Activated T-helper 1 cell treated with anti-CD3 and anti-CD28 coated beads, Interleukin-12 subunit alpha, Interleukin-12 subunit beta, Interleukin-2, Interleukin-4 antibody, amounts not matched to agents 30 ng/mL and 10 ng/mL and 1 ng/mL, durations not matched to agents 14 hours and 24 hours and 36 hours (primary cell): ENCODE data around the gene CYBA. TPM values are rescaled to one million over a fixed set of nuclear protein-coding genes. Genes with fewer than 3 reads are reported as not detected.
A peak's percentile ranks its signal among the peaks of the same experiment; 100 is the strongest.

Experiments
- DNase-seq: peaks from one replicate; pipeline ENCODE4 v3.0.0; 2021; ENCODE audit warnings: low spot score
- H3K27ac Mint-ChIP-seq: one replicate; pipeline ENCODE4 v1.8.0; 2021; ENCODE audit warnings: mild to moderate bottlenecking, mixed read lengths
- H3K27me3 Mint-ChIP-seq: one replicate; pipeline ENCODE4 v1.8.0; 2022; ENCODE audit warnings: mild to moderate bottlenecking, moderate library complexity, mixed read lengths; ENCODE audit not compliant: insufficient read depth
- H3K36me3 Mint-ChIP-seq: one replicate; pipeline ENCODE4 v1.8.0; 2021; ENCODE audit warnings: low read depth, mixed read lengths
- H3K4me1 Mint-ChIP-seq: one replicate; pipeline ENCODE4 v1.8.0; 2021; ENCODE audit warnings: low read depth, mixed read lengths
- H3K4me3 Mint-ChIP-seq: one replicate; pipeline ENCODE4 v1.8.0; 2021; ENCODE audit warnings: mild to moderate bottlenecking, moderate library complexity, mixed read lengths
- H3K9me3 Mint-ChIP-seq: one replicate; pipeline ENCODE4 v1.8.0; 2021; ENCODE audit warnings: mixed read lengths
- intact Hi-C: fragments of 100-400 bp; cut with micrococcal nuclease; formaldehyde crosslinking; loops from one replicate; pipeline ENCODE4 v1.15.1; 2024
- total RNA-seq: library from RNA; stranded (reverse); gene quantifications from 2 replicates; pipeline ENCODE4 v1.2.3, GENCODE V29; 2022

Gene CYBA
- total RNA-seq, 1 donor from 2014 or later = 218 TPM

DNA sequence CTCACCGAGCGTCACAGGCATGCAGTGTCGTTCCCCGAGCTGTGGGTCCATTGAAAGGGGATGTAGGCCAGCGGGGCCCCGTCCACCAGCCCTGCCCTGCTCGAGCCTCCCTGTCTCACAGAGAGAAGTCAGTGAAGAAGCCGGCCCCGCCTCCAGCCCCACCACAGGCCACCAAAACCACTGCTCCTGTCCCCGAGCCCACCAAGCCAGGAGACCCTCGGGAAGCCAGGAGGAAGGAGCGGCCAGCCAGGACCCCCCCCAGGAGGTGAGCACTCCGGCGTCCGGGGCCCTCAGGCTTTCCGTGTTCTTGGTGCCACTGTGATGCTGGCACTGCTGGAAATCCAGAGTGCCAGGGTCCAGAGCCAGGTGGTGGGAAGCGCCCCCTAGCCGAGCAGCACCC, 26.4 kb downstream of the CYBA start:
- no peaks in the 10 kb centered on the region for H3K9me3 Mint-ChIP-seq

DNA sequence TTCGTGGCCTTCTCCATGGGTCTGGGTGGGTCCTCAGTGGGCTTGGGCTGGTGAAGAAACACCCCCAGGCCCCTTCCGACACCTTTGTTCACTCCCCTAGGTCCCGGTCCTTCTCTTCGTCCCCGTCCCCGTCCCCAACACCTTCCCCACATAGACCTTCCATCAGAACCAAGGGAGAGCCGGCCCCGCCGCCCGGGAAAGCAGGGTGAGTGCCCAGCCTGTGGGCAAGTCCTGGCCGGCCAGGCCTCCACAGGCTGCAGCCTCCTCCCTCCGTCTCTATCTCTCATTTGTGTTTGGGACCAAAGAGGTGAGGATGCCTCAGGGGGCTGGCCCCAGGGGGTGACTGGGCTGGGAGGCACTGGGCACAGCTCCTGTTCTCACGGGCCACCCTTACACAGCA, 27.0 kb downstream of the CYBA start:
- no peak for DNase-seq
- Mint-ChIP-seq H3K9me3 (no peaks in the 10 kb centered on the region), H3K36me3 (peaks cover 19% of the 10 kb centered on the region), H3K27ac (no peak overlapping the region), H3K4me3 (no peak overlapping the region), H3K4me1 (peaks cover 19% of the 10 kb centered on the region), H3K27me3 (no peaks in the 10 kb centered on the region)
- intact Hi-C loops = no loop called here

More for the DNA sequence above, 26.4 kb downstream of the CYBA start:
- peaks cover 19% of the 10 kb centered on the region for H3K36me3 Mint-ChIP-seq
- no peaks in the 10 kb centered on the region for H3K27me3 Mint-ChIP-seq
- H3K4me3 Mint-ChIP-seq = no peak overlapping the region
- no peak overlapping the region for H3K27ac Mint-ChIP-seq
- no peak for DNase-seq
- H3K4me1 Mint-ChIP-seq = peaks cover 13% of the 10 kb centered on the region
- intact Hi-C loops = no loop called here

DNA sequence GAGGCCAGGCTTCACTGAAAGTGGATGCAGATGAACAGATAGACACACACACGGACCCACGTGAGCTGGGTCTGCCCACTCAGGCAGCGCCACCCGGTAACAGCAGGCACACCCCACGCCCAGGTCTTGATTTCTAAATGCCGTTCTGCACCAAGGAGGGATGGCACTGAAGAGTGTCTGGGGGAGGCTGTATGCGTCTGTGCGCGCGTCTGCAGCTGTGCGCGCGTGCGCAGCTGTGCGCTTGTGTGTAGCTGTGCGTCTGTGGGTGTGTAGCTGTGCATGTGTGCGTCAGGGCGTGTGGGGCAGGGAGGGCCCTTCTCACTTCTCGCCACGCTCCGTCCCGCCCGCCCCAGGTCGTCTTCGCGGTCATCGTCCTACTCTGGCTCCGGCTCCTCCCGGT, 28.0 kb downstream of the CYBA start:
- Mint-ChIP-seq H3K9me3 (no peaks in the 10 kb centered on the region), H3K36me3 (peaks cover 19% of the 10 kb centered on the region)

DNA sequence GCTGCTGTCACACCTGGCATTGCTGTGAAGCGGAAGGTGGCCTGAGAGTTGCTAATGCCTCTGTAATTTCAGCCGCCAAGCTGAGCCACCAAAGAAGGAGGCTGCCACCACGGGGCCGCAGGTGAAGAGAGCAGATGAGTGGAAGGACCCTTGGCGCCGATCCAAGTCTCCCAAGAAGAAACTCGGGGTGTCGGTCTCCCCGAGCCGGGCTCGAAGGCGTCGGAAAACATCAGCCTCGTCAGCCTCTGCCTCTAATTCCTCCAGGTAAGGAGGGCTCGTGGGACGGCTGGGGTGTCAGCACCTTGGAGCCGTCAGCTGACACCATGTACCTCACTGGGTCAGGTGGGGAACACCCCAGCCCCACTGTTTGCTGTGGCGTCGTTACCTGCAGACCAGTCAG, 28.7 kb downstream of the CYBA start:
- intact Hi-C loops = no loop called here
- no peaks in the 10 kb centered on the region for H3K9me3 Mint-ChIP-seq
- H3K36me3 Mint-ChIP-seq = peaks cover 12% of the 10 kb centered on the region
- DNase-seq = no peak
- H3K27me3 Mint-ChIP-seq = no peaks in the 10 kb centered on the region
- H3K4me3 Mint-ChIP-seq = no peak overlapping the region
- no peak overlapping the region for H3K27ac Mint-ChIP-seq
- peaks cover 28% of the 10 kb centered on the region for H3K4me1 Mint-ChIP-seq

More for the DNA sequence above, 28.0 kb downstream of the CYBA start:
- Mint-ChIP-seq H3K27ac (no peak overlapping the region), H3K4me1 (peaks cover 28% of the 10 kb centered on the region), H3K4me3 (no peak overlapping the region), H3K27me3 (no peaks in the 10 kb centered on the region)
- DNase-seq = no peak
- intact Hi-C loops = no loop called here

DNA sequence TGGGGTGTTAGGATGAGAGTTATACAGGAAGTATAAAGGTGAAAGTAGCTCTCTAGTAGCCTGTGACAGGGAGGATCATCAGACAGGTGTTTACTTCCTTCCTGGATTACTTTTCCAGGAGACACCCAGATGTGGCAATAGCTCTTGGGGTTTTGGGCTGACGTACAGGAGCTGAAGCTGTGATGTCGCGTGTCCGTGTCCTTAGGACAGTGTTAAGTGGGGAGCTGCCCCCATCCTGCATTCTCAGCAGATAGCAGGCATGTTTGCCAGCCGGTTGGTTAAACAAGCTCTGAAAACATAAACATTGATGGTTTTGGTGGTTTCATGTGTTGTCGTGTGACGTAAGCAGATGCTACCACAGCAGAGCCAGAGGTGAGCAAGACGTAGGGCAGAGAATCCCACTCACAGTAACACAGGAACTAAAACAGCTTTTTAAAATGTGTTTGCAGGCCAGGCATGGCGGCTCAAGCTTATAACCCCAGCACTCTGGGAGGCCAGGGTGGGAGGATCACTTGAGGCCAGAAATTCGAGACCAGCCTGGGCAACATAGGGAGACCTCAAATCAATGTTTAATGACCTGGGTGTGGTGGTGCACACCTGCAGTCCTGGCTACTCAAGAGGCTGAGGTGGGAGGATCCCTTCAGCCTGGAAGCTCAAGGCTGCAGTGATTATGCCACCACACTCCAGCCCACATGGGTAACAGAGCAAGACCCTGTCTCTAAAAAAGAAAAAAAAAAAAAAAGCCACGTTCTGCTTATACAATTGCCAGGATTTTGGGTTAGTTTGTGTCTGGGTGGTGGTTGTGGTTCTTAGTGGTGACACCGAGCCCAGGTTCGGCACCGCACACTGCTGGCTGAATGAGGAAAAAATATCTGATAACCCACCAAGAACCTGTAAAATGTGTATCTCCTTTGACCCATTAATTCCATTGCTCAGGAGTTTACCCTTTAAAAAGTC, 30.7 kb downstream of the CYBA start:
- Mint-ChIP-seq H3K27me3 (no peaks in the 10 kb centered on the region), H3K9me3 (no peaks in the 10 kb centered on the region), H3K27ac (peak overlapping the region; percentile 81), H3K4me3 (peak overlapping the region; percentile 9), H3K36me3 (peaks cover 12% of the 10 kb centered on the region), H3K4me1 (peaks cover 33% of the 10 kb centered on the region)
- intact Hi-C loops = no loop called here
- peak; percentile 47 for DNase-seq

DNA sequence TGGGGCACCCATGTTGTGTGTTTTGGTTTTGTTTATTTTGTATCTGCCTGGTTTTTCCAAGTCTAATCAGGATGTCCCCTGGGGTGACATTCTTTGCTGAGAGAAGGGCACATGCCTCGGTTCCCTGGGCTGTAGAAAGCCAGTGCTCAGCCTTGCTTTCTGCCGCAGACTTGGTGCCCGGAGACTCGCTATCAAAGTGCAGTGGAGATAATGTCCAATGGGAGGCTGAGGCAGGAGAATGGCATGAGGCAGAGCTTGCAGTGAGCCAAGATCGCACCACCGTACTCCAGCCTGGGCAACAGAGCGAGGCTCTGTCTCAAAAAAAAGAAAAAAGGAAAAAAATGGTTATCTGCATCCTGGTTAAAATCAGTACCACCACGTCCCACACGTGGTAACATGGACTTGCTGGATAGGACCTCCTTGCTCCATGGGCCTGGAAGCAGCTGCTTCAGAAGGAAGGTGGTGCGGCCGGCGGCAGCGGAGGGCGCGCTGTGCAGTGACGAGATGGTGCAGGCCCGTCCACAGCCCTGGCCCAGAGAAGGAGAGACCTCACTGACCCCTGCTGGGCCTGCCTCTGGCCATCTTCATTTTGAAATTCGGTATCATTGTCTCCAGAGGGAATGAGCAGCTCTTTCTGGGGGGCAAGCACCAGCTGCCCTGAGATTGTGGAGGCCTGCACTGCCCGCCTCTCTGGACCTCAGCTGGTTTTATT, 31.7 kb downstream of the CYBA start:
- Mint-ChIP-seq H3K36me3 (peaks cover 12% of the 10 kb centered on the region), H3K27me3 (no peaks in the 10 kb centered on the region), H3K4me3 (no peak overlapping the region), H3K9me3 (no peaks in the 10 kb centered on the region), H3K27ac (no peak overlapping the region), H3K4me1 (peaks cover 33% of the 10 kb centered on the region)
- no peak for DNase-seq
- intact Hi-C loops = no loop called here

DNA sequence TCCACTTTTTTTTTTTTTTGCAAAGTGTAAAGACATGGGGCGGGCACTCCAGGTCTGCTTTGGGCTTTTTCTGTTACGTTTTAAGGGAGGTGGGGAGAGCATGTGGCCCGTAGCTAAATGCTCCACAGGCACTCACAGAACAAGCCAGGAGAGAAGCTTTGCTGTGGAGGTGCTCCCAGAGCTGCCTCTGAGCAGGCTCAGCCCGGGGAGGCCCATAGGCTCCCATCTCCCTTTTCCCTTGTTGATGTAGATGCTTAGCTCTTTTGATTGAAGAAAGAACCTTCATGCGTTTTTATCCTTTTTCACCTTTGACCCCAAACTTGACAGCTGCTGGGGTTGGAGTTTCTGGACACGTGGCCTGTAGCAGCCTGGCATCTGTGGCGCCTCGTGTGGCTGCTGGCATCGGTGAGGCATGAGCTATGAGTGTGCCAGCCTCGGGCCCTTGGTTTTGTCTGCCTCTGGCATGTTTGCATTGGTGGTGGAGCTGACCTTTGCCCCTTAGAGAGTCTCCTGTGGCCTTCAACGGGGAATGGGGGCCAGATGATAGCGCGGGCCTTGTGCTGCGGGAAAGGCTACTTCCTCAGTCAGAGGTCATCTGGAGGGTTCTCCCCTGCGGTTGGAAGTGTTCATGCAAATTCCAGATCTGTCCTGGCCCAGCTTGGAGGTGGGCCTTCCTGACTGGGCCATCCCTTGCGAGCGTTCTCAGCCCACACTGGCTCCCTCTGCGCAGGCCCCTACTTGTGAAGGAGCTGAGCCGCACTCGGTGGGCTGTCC, 32.5 kb downstream of the CYBA start:
- no peaks in the 10 kb centered on the region for H3K27me3 Mint-ChIP-seq
- H3K27ac Mint-ChIP-seq = no peak overlapping the region
- intact Hi-C loops = no loop called here
- no peak overlapping the region for H3K4me3 Mint-ChIP-seq
- H3K4me1 Mint-ChIP-seq = peaks cover 33% of the 10 kb centered on the region
- peaks cover 13% of the 10 kb centered on the region for H3K36me3 Mint-ChIP-seq
- DNase-seq = no peak
- H3K9me3 Mint-ChIP-seq = no peaks in the 10 kb centered on the region

DNA sequence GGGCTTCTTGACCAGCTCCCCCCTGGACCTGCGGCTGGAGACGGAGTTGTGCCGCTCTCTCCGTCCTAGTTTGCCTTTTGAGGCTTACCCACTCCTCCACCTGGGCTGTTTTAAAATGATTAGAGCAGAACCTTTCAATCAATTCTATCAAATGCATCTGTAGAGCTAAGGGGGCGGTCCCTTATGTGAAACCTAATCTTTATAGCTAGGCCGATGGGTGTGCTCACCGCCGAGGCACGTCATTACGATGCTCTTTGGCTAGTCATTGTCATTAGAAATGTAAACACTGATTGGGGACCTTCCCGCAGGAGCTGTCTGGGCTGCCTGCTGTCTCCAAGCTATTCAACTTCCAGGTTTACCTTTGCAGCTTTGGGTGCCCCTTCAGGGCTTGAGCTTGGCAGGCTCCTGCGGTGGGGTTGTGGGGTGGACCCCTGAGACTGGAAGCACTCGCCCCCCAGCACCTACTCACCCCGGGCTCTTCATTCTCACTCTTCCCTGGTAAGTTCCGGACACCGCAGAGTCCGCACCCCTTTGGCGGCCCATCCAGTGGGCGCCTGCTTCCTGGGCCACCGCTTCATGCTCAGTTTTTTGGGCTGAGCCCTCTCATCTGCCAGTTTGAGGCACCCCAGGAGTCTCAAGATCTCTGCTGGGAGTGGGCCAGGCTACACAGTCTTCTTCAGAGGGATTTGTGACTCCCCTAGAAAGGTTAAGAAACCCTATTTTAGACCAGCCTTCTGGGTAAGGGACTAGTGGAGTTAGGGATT, 33.4 kb downstream of the CYBA start:
- no peak overlapping the region for H3K27ac Mint-ChIP-seq
- peaks cover 33% of the 10 kb centered on the region for H3K4me1 Mint-ChIP-seq
- intact Hi-C loops = no loop called here
- no peaks in the 10 kb centered on the region for H3K27me3 Mint-ChIP-seq
- DNase-seq = no peak
- H3K9me3 Mint-ChIP-seq = no peaks in the 10 kb centered on the region
- no peak overlapping the region for H3K4me3 Mint-ChIP-seq
- peaks cover 14% of the 10 kb centered on the region for H3K36me3 Mint-ChIP-seq

DNA sequence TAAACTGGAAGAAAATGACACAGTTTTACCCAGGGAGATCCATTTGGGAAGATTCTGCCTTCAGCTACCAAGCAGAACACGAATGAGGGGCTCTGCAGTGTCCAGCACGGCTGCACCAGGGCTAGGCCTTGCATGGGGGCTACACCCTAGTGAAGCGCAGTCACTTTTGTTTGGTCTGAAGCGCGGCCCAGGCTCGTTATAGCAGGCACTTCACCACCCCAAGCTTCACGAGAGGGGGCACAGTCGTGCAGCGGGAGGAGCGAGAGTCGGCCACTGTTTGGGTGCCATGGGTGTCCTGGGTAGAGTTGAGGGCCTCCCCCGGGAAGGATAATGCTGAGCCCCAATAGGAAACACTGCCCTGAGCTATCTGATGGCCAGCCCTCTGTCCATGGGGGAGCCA, 34.1 kb downstream of the CYBA start:
- Mint-ChIP-seq H3K27me3 (no peaks in the 10 kb centered on the region), H3K4me1 (peaks cover 33% of the 10 kb centered on the region), H3K4me3 (no peak overlapping the region), H3K9me3 (no peaks in the 10 kb centered on the region), H3K36me3 (peaks cover 12% of the 10 kb centered on the region), H3K27ac (no peak overlapping the region)
- DNase-seq = no peak
- intact Hi-C loops = no loop called here

DNA sequence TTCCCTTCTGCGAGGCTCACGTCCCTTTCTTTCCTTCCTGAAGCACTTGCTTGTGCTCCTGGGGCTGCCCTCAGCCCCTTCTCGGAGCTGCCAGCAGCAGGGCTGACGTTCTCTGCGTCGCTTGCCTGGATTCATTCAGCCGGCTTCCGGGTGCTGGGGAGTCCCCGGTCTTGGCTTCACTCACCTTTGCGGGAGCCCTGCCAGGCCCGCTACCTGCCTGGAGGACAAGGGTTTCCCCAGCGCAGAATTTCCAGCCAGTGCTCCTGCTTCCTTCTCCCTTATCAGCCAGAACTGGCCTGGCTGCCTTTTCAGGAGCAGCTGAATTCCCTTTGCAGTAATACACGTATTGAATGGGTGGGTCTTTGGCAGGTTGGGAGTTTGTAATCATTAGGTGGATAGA, 34.5 kb downstream of the CYBA start:
- intact Hi-C loops = no loop called here
- H3K9me3 Mint-ChIP-seq = no peaks in the 10 kb centered on the region
- H3K27me3 Mint-ChIP-seq = no peaks in the 10 kb centered on the region
- no peak overlapping the region for H3K27ac Mint-ChIP-seq
- peaks cover 12% of the 10 kb centered on the region for H3K36me3 Mint-ChIP-seq
- DNase-seq = no peak
- H3K4me1 Mint-ChIP-seq = peaks cover 33% of the 10 kb centered on the region
- H3K4me3 Mint-ChIP-seq = no peak overlapping the region

DNA sequence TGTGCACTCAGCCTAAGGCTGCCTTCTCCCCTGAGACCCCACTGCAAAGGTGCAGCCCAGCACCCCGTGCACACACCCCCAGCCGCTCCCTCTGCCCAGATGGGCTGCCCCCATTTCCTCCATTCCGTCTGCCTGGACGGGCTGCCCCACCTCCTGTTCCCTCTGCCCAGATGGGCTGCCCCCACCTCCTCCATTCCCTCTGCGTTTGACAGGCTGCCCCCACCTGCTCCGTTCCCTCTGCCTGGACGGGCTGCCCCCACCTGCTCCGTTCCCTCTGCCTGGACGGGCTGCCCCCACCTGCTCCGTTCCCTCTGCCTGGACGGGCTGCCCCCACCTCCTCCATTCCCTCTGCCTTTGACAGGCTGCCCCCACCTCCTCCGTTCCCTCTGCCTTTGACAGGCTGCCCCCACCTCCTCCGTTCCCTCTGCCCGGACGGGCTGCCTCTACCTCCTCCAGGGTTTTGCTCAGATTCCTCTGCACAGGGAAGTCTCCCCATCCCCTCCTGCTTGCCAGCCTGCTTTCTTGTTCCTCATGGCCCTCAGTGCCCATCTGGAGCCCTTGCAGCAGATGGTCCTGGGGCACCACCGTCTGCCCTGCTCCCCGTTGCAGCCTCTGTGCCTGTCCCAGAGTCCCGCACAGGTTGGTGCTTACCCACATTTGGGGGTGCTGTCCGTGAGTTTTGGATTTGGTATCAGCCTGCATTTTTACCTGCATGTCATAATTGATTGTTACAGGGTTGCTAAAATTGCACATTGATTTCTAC, 35.9 kb downstream of the CYBA start:
- H3K36me3 Mint-ChIP-seq = peaks cover 19% of the 10 kb centered on the region
- peaks cover 25% of the 10 kb centered on the region for H3K4me1 Mint-ChIP-seq
- H3K4me3 Mint-ChIP-seq = no peak overlapping the region
- intact Hi-C loops = no loop called here
- DNase-seq = no peak
- no peaks in the 10 kb centered on the region for H3K27me3 Mint-ChIP-seq
- H3K9me3 Mint-ChIP-seq = no peaks in the 10 kb centered on the region
- H3K27ac Mint-ChIP-seq = peak overlapping the region; percentile 61
